Trophoblast cell (in vitro differentiated cells and primary cell): ENCODE data around the gene TAAR2.

ENCODE experiments used
- DNase-seq, 2 donors: peaks; one replicate each; pipeline ENCODE4 v3.0.0-alpha.2; 2016
- H2AFZ ChIP-seq: 2 replicates; pipeline ENCODE4 v1.6.1; 2013; ENCODE audit warnings: low read length, moderate library complexity, mild to moderate bottlenecking; ENCODE audit not compliant: insufficient read depth, poor library complexity
- H2AK5ac ChIP-seq: 2 replicates; pipeline ENCODE4 v1.6.1; 2013; ENCODE audit warnings: mild to moderate bottlenecking, low read length
- H2BK120ac ChIP-seq: 2 replicates; pipeline ENCODE4 v1.6.1; 2013; ENCODE audit warnings: low read length, mild to moderate bottlenecking, moderate library complexity; ENCODE audit not compliant: insufficient read depth, poor library complexity
- H2BK12ac ChIP-seq: 2 replicates; pipeline ENCODE4 v1.6.1; 2013; ENCODE audit warnings: mild to moderate bottlenecking, low read length, moderate library complexity
- H2BK5ac ChIP-seq: 2 replicates; pipeline ENCODE4 v1.6.1; 2013; ENCODE audit warnings: low read length, low read depth, moderate library complexity, mild to moderate bottlenecking; ENCODE audit not compliant: poor library complexity
- H3K14ac ChIP-seq: 2 replicates; pipeline ENCODE4 v1.6.1; 2013; ENCODE audit warnings: mild to moderate bottlenecking, low read length
- H3K18ac ChIP-seq: 2 replicates; pipeline ENCODE4 v1.6.1; 2013; ENCODE audit warnings: mild to moderate bottlenecking, low read length
- H3K23ac ChIP-seq: 2 replicates; pipeline ENCODE4 v1.6.1; 2013; ENCODE audit warnings: low read length
- H3K27ac ChIP-seq: 2 replicates; pipeline ENCODE4 v1.5.1; 2013; ENCODE audit warnings: low read depth, mild to moderate bottlenecking, inconsistent platforms, low read length, moderate library complexity
- H3K27me3 ChIP-seq: 2 replicates; pipeline ENCODE4 v1.6.1; 2013; ENCODE audit warnings: inconsistent platforms, mild to moderate bottlenecking, low read length, moderate library complexity; ENCODE audit not compliant: insufficient read depth
- H3K36me3 ChIP-seq, 2 experiments: 1 replicate in 1 of 2; 2 replicates in 1 of 2; pipeline ENCODE4 v1.6.1; 2013; ENCODE audit warnings: low read length in 2 of 2, mild to moderate bottlenecking in 2 of 2, moderate library complexity in 1 of 2; ENCODE audit not compliant: insufficient read depth in 2 of 2, control insufficient read depth in 1 of 2
- H3K4ac ChIP-seq: 2 replicates; pipeline ENCODE4 v1.6.1; 2013; ENCODE audit warnings: low read depth, mild to moderate bottlenecking, low read length, moderate library complexity
- H3K4me1 ChIP-seq, 2 experiments: 1 replicate in 1 of 2; 2 replicates in 1 of 2; pipeline ENCODE4 v1.6.1; 2013; ENCODE audit warnings: low read length in 2 of 2, mild to moderate bottlenecking in 2 of 2, moderate library complexity in 1 of 2; ENCODE audit not compliant: insufficient read depth in 2 of 2, control insufficient read depth in 1 of 2
- H3K4me2 ChIP-seq: 2 replicates; pipeline ENCODE4 v1.6.1; 2013; ENCODE audit warnings: inconsistent platforms, mild to moderate bottlenecking, low read length, moderate library complexity
- H3K4me3 ChIP-seq: 2 replicates; pipeline ENCODE4 v1.5.1; 2013; ENCODE audit warnings: mild to moderate bottlenecking, low read depth, low read length, inconsistent platforms
- H3K79me1 ChIP-seq: one replicate; pipeline ENCODE4 v1.6.1; 2013; ENCODE audit warnings: low read length
- H3K79me2 ChIP-seq: 2 replicates; pipeline ENCODE4 v1.6.1; 2013; ENCODE audit warnings: low read length, mild to moderate bottlenecking; ENCODE audit not compliant: control insufficient read depth, insufficient read depth, poor library complexity
- H3K9ac ChIP-seq: 2 replicates; pipeline ENCODE4 v1.6.1; 2013; ENCODE audit warnings: mild to moderate bottlenecking, low read length
- H3K9me3 ChIP-seq: 2 replicates; pipeline ENCODE4 v1.6.1; 2013; ENCODE audit warnings: low read depth, mild to moderate bottlenecking, control low read depth, inconsistent platforms, low read length; ENCODE audit not compliant: insufficient read depth
- H4K12ac ChIP-seq: 2 replicates; pipeline ENCODE4 v1.6.1; 2013; ENCODE audit warnings: low read depth, mild to moderate bottlenecking, low read length, moderate library complexity
- H4K8ac ChIP-seq: 2 replicates; pipeline ENCODE4 v1.6.1; 2013; ENCODE audit warnings: low read depth, mild to moderate bottlenecking, low read length, moderate library complexity
- H4K91ac ChIP-seq: one replicate; pipeline ENCODE4 v1.6.1; 2013; ENCODE audit warnings: low read depth, mild to moderate bottlenecking, low read length, moderate library complexity
- WGBS: extraction: QIAGEN DNeasy Blood & Tissue Kit; methylation state at CpG from one replicate; pipeline ENCODE4 v1.1.7; 2013; ENCODE audit warnings: missing lambda C conversion rate; ENCODE audit not compliant: insufficient read length, insufficient coverage; ENCODE audit errors: extremely low coverage; 5-methylcytosine and 5-hydroxymethylcytosine counted together

The TAAR2 gene

GRCh38 chr6:132569170-132569569 lies 54.9 kb downstream of the TAAR2 start:
- Histone ChIP-seq H4K8ac (no peak overlapping the region), H3K27ac (no peak overlapping the region), H2BK120ac (no peak overlapping the region), H2BK12ac (no peak overlapping the region), H2AFZ (no peak overlapping the region), H4K91ac (no peak overlapping the region), H3K4ac (no peak overlapping the region), H3K18ac (no peak overlapping the region), H3K4me3 (no peak overlapping the region), H3K9me3 (no peaks in the 10 kb centered on the region), H2AK5ac (no peak overlapping the region), H3K79me2 (no peaks in the 10 kb centered on the region), H3K79me1 (no peaks in the 10 kb centered on the region), H2BK5ac (no peak overlapping the region), H3K14ac (no peak overlapping the region), H3K4me2 (no peak overlapping the region), H3K27me3 (no peaks in the 10 kb centered on the region), H3K36me3 (no peaks in the 10 kb centered on the region), H3K9ac (no peak overlapping the region), H4K12ac (no peak overlapping the region), H3K4me1 (no peaks in the 10 kb centered on the region), H3K23ac (no peak overlapping the region)
- no peak for DNase-seq
- no CpG with 5 or more reads among the region's 4 CpGs for WGBS

- H2AFZ ChIP-seq, result no peak overlapping the region
- H2BK5ac ChIP-seq, result no peak overlapping the region
- no peak overlapping the region for H3K4me2 ChIP-seq
- no peak overlapping the region for H3K4ac ChIP-seq
- H3K79me1 ChIP-seq, result no peaks in the 10 kb centered on the region
- no peaks in the 10 kb centered on the region for H3K36me3 ChIP-seq
- no peak overlapping the region for H2AK5ac ChIP-seq
- no peaks in the 10 kb centered on the region for H3K9me3 ChIP-seq
- H3K14ac ChIP-seq, result no peak overlapping the region
- no peak overlapping the region for H3K18ac ChIP-seq
- no peak overlapping the region for H3K27ac ChIP-seq
- H2BK120ac ChIP-seq, result no peak overlapping the region
- H3K9ac ChIP-seq, result no peak overlapping the region
- no peak overlapping the region for H3K4me3 ChIP-seq
- H4K12ac ChIP-seq, result no peak overlapping the region
- no peaks in the 10 kb centered on the region for H3K79me2 ChIP-seq
- no peak overlapping the region for H4K91ac ChIP-seq
- no CpG with 5 or more reads among the region's 6 CpGs for WGBS
- no peak overlapping the region for H4K8ac ChIP-seq
- DNase-seq, result no peak
- H2BK12ac ChIP-seq, result no peak overlapping the region
- H3K23ac ChIP-seq, result no peak overlapping the region
- no peaks in the 10 kb centered on the region for H3K27me3 ChIP-seq
- H3K4me1 ChIP-seq, result no peaks in the 10 kb centered on the region
Observed at GRCh38 chr6:132568611-132569010, 55.5 kb downstream of the TAAR2 start.

DNA sequence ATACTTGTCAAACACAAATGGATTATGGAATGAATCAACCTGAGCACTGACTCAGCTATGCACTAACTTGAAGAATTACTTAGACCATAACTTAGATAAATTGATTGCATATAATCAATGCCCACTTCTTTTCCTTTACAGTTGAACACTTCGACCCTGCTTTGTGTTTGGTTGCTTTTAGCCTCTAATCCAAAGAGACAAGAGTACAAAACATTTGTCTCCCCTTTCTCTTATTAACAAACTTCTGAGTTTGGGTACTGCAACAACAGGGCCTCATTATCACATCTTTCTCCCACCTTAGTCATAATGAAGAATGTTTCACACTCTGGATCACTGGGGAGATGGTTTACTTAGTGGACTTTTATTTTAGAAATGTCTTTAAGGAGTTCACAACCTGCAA lies 56.5 kb downstream of the TAAR2 start:
- Histone ChIP-seq H3K36me3 (no peaks in the 10 kb centered on the region), H3K4me1 (no peaks in the 10 kb centered on the region), H3K18ac (no peak overlapping the region), H4K91ac (no peak overlapping the region), H3K79me2 (no peaks in the 10 kb centered on the region), H3K79me1 (no peaks in the 10 kb centered on the region), H3K27ac (no peak overlapping the region), H3K4ac (no peak overlapping the region), H2AK5ac (no peak overlapping the region), H3K9ac (no peak overlapping the region), H2BK12ac (no peak overlapping the region), H2BK120ac (no peak overlapping the region), H3K9me3 (no peaks in the 10 kb centered on the region), H4K8ac (no peak overlapping the region), H3K23ac (no peak overlapping the region), H4K12ac (no peak overlapping the region), H3K4me2 (no peak overlapping the region), H2AFZ (no peak overlapping the region), H3K14ac (no peak overlapping the region), H3K27me3 (no peaks in the 10 kb centered on the region), H2BK5ac (no peak overlapping the region), H3K4me3 (no peak overlapping the region)
- no peak for DNase-seq
- no CpG with 5 or more reads among the region's 1 CpG for WGBS
